PC-9 (cell line): ENCODE measurements around the gene KIF26B. TPM values are rescaled to one million over a fixed set of nuclear protein-coding genes. Genes with fewer than 3 reads are reported as not detected.

Experiments used
- BruUV-seq: library from RNA; stranded (reverse); fragments of 400-500 nt; replicated peaks from 2 replicates; lab custom pipeline; 2021; lab: Mats Ljungman, UMichigan
- CTCF ChIA-PET: fragments of 300-600 bp; sonication (Branson Sonifier 250); formaldehyde crosslinking; loops from one replicate; lab custom pipeline; 2022; ENCODE audit warnings: antibody characterized with exemption; lab: Charles Lee
- POLR2A ChIA-PET: fragments of 300-600 bp; sonication (Branson Sonifier 250); formaldehyde crosslinking; loops from one replicate; lab custom pipeline; 2022; ENCODE audit warnings: antibody characterized with exemption; ENCODE audit not compliant: unreplicated experiment; lab: Charles Lee
- DNase-seq, 2 experiments: peaks; one replicate each; pipeline versions ENCODE4 v3.0.0 to v3.0.0-alpha.2; 2015 to 2022; ENCODE audit warnings: mixed read lengths in 1 of 2
- H2AFZ ChIP-seq: fragments of 200-600 bp; sonication (generic); 2 replicates; pipeline ENCODE4 v1.8.1; 2017; ENCODE audit warnings: antibody characterized with exemption
- H3F3A ChIP-seq: fragments of 200-600 bp; sonication (generic); 2 replicates; pipeline ENCODE4 v1.8.1; 2017; ENCODE audit warnings: antibody characterized with exemption, mild to moderate bottlenecking, low read depth; ENCODE audit not compliant: insufficient read depth
- H3K27ac ChIP-seq: fragments of 200-600 bp; sonication (generic); 2 replicates; pipeline ENCODE4 v1.6.1; 2016; ENCODE audit warnings: mixed run types
- H3K27me3 ChIP-seq: fragments of 200-600 bp; sonication (generic); 2 replicates; pipeline ENCODE4 v1.6.1; 2016; ENCODE audit warnings: low read depth, mixed run types; ENCODE audit not compliant: insufficient read depth
- H3K36me3 ChIP-seq: fragments of 200-600 bp; sonication (generic); 2 replicates; pipeline ENCODE4 v1.6.1; 2016; ENCODE audit warnings: low read depth, mixed run types
- H3K4me1 ChIP-seq: fragments of 200-600 bp; sonication (generic); replicated peaks from 2 replicates; pipeline ENCODE4 v1.6.1; 2016; ENCODE audit warnings: mixed run types; ENCODE audit not compliant: insufficient read depth
- H3K4me2 ChIP-seq: fragments of 200-600 bp; sonication (generic); 2 replicates; pipeline ENCODE4 v1.6.1; 2017; ENCODE audit warnings: mixed run types
- H3K4me3 ChIP-seq: fragments of 200-600 bp; sonication (generic); 2 replicates; pipeline ENCODE4 v1.6.1; 2016; ENCODE audit warnings: mixed run types
- H3K79me2 ChIP-seq: fragments of 200-600 bp; sonication (generic); 2 replicates; pipeline ENCODE4 v1.6.1; 2017; ENCODE audit warnings: low read depth, mixed run types
- H3K9me2 ChIP-seq: fragments of 200-600 bp; sonication (generic); 2 replicates; pipeline ENCODE4 v1.8.1; 2017; ENCODE audit warnings: mild to moderate bottlenecking; ENCODE audit not compliant: insufficient read depth
- H3K9me3 ChIP-seq: fragments of 200-600 bp; sonication (generic); 2 replicates; pipeline ENCODE4 v1.8.1; 2016; ENCODE audit warnings: low read depth; ENCODE audit not compliant: insufficient read depth
- H4K20me1 ChIP-seq: fragments of 200-600 bp; sonication (generic); 2 replicates; pipeline ENCODE4 v1.8.1; 2017; ENCODE audit not compliant: insufficient read depth
- CTCF ChIP-seq: fragments of 200-600 bp; sonication (generic); conservative IDR thresholded peaks from 2 replicates; pipeline ENCODE4 v1.6.1; 2017; ENCODE audit warnings: mixed run types, antibody characterized with exemption, mild to moderate bottlenecking, moderate library complexity
- EZH2 ChIP-seq: fragments of 200-600 bp; sonication (generic); IDR thresholded peaks from 2 replicates; pipeline ENCODE4 v1.8.0; 2017; ENCODE audit warnings: antibody characterized with exemption, low read depth
- intact Hi-C: fragments of 100-400 bp; cut with micrococcal nuclease; formaldehyde crosslinking; loops from one replicate; pipeline ENCODE4 v1.10.0; 2022; ENCODE audit not compliant: unreplicated experiment
- total RNA-seq: library from RNA; stranded (reverse); gene quantifications from 2 replicates; pipeline ENCODE4 v1.2.3, GENCODE V29; 2021

The KIF26B gene
- total RNA-seq, 1 experiment from 2014 or later = 0.11 TPM

GRCh38 chr1:245520611-245521010, 365.8 kb downstream of the KIF26B start:
- TF ChIP-seq CTCF (no peak), EZH2 (no peak)
- Histone ChIP-seq H3K27me3 (peaks cover 91% of the 10 kb centered on the region), H4K20me1 (no peaks in the 10 kb centered on the region), H3K9me2 (no peaks in the 10 kb centered on the region), H3K4me2 (no peak overlapping the region), H3K4me3 (no peak overlapping the region), H3K9me3 (no peaks in the 10 kb centered on the region), H3F3A (no peaks in the 10 kb centered on the region), H3K27ac (no peak overlapping the region), H3K36me3 (no peaks in the 10 kb centered on the region), H3K79me2 (no peaks in the 10 kb centered on the region), H3K4me1 (no peaks in the 10 kb centered on the region), H2AFZ (no peak overlapping the region)
- BruUV-seq = no TSS peak
- ChIA-PET CTCF (no interaction called here), POLR2A (no interaction called here)
- no peak for DNase-seq
- intact Hi-C loops = no loop called here

DNA sequence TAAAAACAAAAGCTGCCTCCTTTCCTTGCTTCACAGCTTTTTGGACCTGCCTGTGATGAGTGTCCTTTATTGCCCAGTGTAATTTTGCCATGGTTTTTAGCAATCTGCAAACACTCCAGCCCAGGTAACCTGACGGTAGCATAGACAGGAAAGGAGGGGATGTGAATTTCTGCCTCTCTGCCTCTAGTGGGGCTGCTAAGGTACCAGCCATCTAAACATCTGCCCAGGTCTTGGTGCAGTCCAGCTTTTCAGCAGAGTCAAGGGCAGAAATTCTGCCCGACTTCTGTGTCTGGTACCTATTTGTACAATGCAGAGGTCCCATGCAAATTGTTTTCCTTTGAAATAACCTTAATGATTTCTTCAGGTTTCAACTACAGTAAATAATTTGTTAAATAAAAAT, 371.4 kb downstream of the KIF26B start:
- Histone ChIP-seq H3K4me3 (no peak overlapping the region), H2AFZ (no peak overlapping the region), H4K20me1 (no peaks in the 10 kb centered on the region), H3K4me1 (no peaks in the 10 kb centered on the region), H3K36me3 (no peaks in the 10 kb centered on the region), H3K4me2 (no peak overlapping the region), H3K79me2 (no peaks in the 10 kb centered on the region), H3K27me3 (peaks cover 90% of the 10 kb centered on the region), H3F3A (no peaks in the 10 kb centered on the region), H3K27ac (no peak overlapping the region), H3K9me2 (no peaks in the 10 kb centered on the region), H3K9me3 (no peaks in the 10 kb centered on the region)
- intact Hi-C loops = no loop called here
- BruUV-seq = no TSS peak
- CTCF ChIA-PET = no interaction called here
- POLR2A ChIA-PET = no interaction called here
- DNase-seq = no peak
- no peak for TF ChIP-seq EZH2
- TF ChIP-seq CTCF = no peak

GRCh38 chr1:245528258-245528635, 373.5 kb downstream of the KIF26B start:
- H3K9me2 ChIP-seq = no peaks in the 10 kb centered on the region
- H3K36me3 ChIP-seq = no peaks in the 10 kb centered on the region
- TF ChIP-seq CTCF = no peak
- no peak for TF ChIP-seq EZH2
- no peaks in the 10 kb centered on the region for H3K79me2 ChIP-seq
- no TSS peak for BruUV-seq
- H3K27me3 ChIP-seq = peaks cover 87% of the 10 kb centered on the region
- no peak overlapping the region for H3K27ac ChIP-seq
- H3F3A ChIP-seq = no peaks in the 10 kb centered on the region
- no peak overlapping the region for H3K4me2 ChIP-seq
- no peak for DNase-seq
- H4K20me1 ChIP-seq = no peaks in the 10 kb centered on the region
- no peaks in the 10 kb centered on the region for H3K4me1 ChIP-seq
- H3K4me3 ChIP-seq = no peak overlapping the region
- no peaks in the 10 kb centered on the region for H3K9me3 ChIP-seq
- no peak overlapping the region for H2AFZ ChIP-seq
- intact Hi-C loops = no loop called here
- ChIA-PET CTCF (no interaction called here), POLR2A (no interaction called here)
